Measurements from ENCODE around the gene MIER1.

The MIER1 gene

GRCh38 chr1:66927528-66927927, 2.7 kb downstream of the MIER1 start:
- Histone ChIP-seq H3K27me3 (ENCODE audit: control insufficient read depth, insufficient read depth, low read length) (no peaks in the 10 kb centered on the region), H3K4me1 (ENCODE audit: control insufficient read depth, insufficient read depth, low read length) (peaks cover 16% of the 10 kb centered on the region), H3K9me3 (ENCODE audit: control insufficient read depth, low read length) (no peaks in the 10 kb centered on the region), H3K9ac (ENCODE audit: low read length) (no peak overlapping the region), H3K36me3 (ENCODE audit: control insufficient read depth, insufficient read depth, low read length) (no peaks in the 10 kb centered on the region), H3K4me3 (ENCODE audit: low read length) (no peak overlapping the region)

- Histone ChIP-seq H3K4me1 (ENCODE audit: control insufficient read depth, insufficient read depth, low read length) (peaks cover 16% of the 10 kb centered on the region), H3K9ac (ENCODE audit: low read length) (peak overlapping the region; percentile 98)
Observed at GRCh38 chr1:66929146-66929688, 4.4 kb downstream of the MIER1 start.

GRCh38 chr1:66929691-66929998, 4.9 kb downstream of the MIER1 start:
- Histone ChIP-seq H3K27me3 (ENCODE audit: control insufficient read depth, insufficient read depth, low read length) (no peaks in the 10 kb centered on the region), H3K9ac (ENCODE audit: low read length) (peak overlapping the region; percentile 98), H3K9me3 (ENCODE audit: control insufficient read depth, low read length) (no peaks in the 10 kb centered on the region), H3K36me3 (ENCODE audit: control insufficient read depth, insufficient read depth, low read length) (no peaks in the 10 kb centered on the region), H3K4me1 (ENCODE audit: control insufficient read depth, insufficient read depth, low read length) (peaks cover 16% of the 10 kb centered on the region), H3K4me3 (ENCODE audit: low read length) (no peak overlapping the region)

More at GRCh38 chr1:66929146-66929688, 4.4 kb downstream of the MIER1 start:
- H3K36me3 ChIP-seq (ENCODE audit: control insufficient read depth, insufficient read depth, low read length), result no peaks in the 10 kb centered on the region
- no peaks in the 10 kb centered on the region for H3K9me3 ChIP-seq (ENCODE audit: control insufficient read depth, low read length)
- no peaks in the 10 kb centered on the region for H3K27me3 ChIP-seq (ENCODE audit: control insufficient read depth, insufficient read depth, low read length)
- H3K4me3 ChIP-seq (ENCODE audit: low read length), result no peak overlapping the region

- H3K4me1 ChIP-seq (ENCODE audit: control insufficient read depth, insufficient read depth, low read length), result peaks cover 16% of the 10 kb centered on the region
- no peaks in the 10 kb centered on the region for H3K9me3 ChIP-seq (ENCODE audit: control insufficient read depth, low read length)
- peak overlapping the region; percentile 98 for H3K9ac ChIP-seq (ENCODE audit: low read length)
- H3K36me3 ChIP-seq (ENCODE audit: control insufficient read depth, insufficient read depth, low read length), result no peaks in the 10 kb centered on the region
- H3K4me3 ChIP-seq (ENCODE audit: low read length), result peak overlapping the region; percentile 62
- H3K27me3 ChIP-seq (ENCODE audit: control insufficient read depth, insufficient read depth, low read length), result no peaks in the 10 kb centered on the region
Observed at GRCh38 chr1:66929999-66930822, 5.4 kb downstream of the MIER1 start.

- H3K9ac ChIP-seq (ENCODE audit: low read length), result peak overlapping the region; percentile 98
- no peaks in the 10 kb centered on the region for H3K27me3 ChIP-seq (ENCODE audit: control insufficient read depth, insufficient read depth, low read length)
- peak overlapping the region; percentile 62 for H3K4me3 ChIP-seq (ENCODE audit: low read length)
- H3K36me3 ChIP-seq (ENCODE audit: control insufficient read depth, insufficient read depth, low read length), result no peaks in the 10 kb centered on the region
- H3K9me3 ChIP-seq (ENCODE audit: control insufficient read depth, low read length), result no peaks in the 10 kb centered on the region
- H3K4me1 ChIP-seq (ENCODE audit: control insufficient read depth, insufficient read depth, low read length), result peaks cover 16% of the 10 kb centered on the region
Observed at GRCh38 chr1:66930823-66931174, 6.0 kb downstream of the MIER1 start.

- H3K4me3 ChIP-seq (ENCODE audit: low read length), result no peak overlapping the region
- H3K4me1 ChIP-seq (ENCODE audit: control insufficient read depth, insufficient read depth, low read length), result peaks cover 11% of the 10 kb centered on the region
- H3K27me3 ChIP-seq (ENCODE audit: control insufficient read depth, insufficient read depth, low read length), result no peaks in the 10 kb centered on the region
- H3K9ac ChIP-seq (ENCODE audit: low read length), result peak overlapping the region; percentile 98
- no peaks in the 10 kb centered on the region for H3K9me3 ChIP-seq (ENCODE audit: control insufficient read depth, low read length)
- H3K36me3 ChIP-seq (ENCODE audit: control insufficient read depth, insufficient read depth, low read length), result no peaks in the 10 kb centered on the region
Observed at GRCh38 chr1:66931590-66931989, 6.8 kb downstream of the MIER1 start.

GRCh38 chr1:66932291-66932690, 7.5 kb downstream of the MIER1 start:
- peaks cover 11% of the 10 kb centered on the region for H3K4me1 ChIP-seq (ENCODE audit: control insufficient read depth, insufficient read depth, low read length)
- peak overlapping the region; percentile 45 for H3K9ac ChIP-seq (ENCODE audit: low read length)

GRCh38 chr1:66933887-66934700, 9.3 kb downstream of the MIER1 start:
- Histone ChIP-seq H3K4me3 (ENCODE audit: low read length) (peak overlapping the region; percentile 12), H3K36me3 (ENCODE audit: control insufficient read depth, insufficient read depth, low read length) (no peaks in the 10 kb centered on the region), H3K4me1 (ENCODE audit: control insufficient read depth, insufficient read depth, low read length) (peaks cover 15% of the 10 kb centered on the region), H3K9me3 (ENCODE audit: control insufficient read depth, low read length) (no peaks in the 10 kb centered on the region), H3K9ac (ENCODE audit: low read length) (peak overlapping the region; percentile 37), H3K27me3 (ENCODE audit: control insufficient read depth, insufficient read depth, low read length) (no peaks in the 10 kb centered on the region)

More at GRCh38 chr1:66932291-66932690, 7.5 kb downstream of the MIER1 start:
- H3K27me3 ChIP-seq (ENCODE audit: control insufficient read depth, insufficient read depth, low read length), result no peaks in the 10 kb centered on the region
- no peaks in the 10 kb centered on the region for H3K9me3 ChIP-seq (ENCODE audit: control insufficient read depth, low read length)
- H3K36me3 ChIP-seq (ENCODE audit: control insufficient read depth, insufficient read depth, low read length), result no peaks in the 10 kb centered on the region
- H3K4me3 ChIP-seq (ENCODE audit: low read length), result no peak overlapping the region

- no peak overlapping the region for H3K4me3 ChIP-seq (ENCODE audit: low read length)
Observed at GRCh38 chr1:66937529-66938234, 12.9 kb downstream of the MIER1 start.

GRCh38 chr1:66938613-66939012, 13.8 kb downstream of the MIER1 start:
- peaks cover 7% of the 10 kb centered on the region for H3K4me1 ChIP-seq (ENCODE audit: control insufficient read depth, insufficient read depth, low read length)

More at GRCh38 chr1:66937529-66938234, 12.9 kb downstream of the MIER1 start:
- Histone ChIP-seq H3K9me3 (ENCODE audit: control insufficient read depth, low read length) (no peaks in the 10 kb centered on the region), H3K4me1 (ENCODE audit: control insufficient read depth, insufficient read depth, low read length) (peaks cover 9% of the 10 kb centered on the region), H3K27me3 (ENCODE audit: control insufficient read depth, insufficient read depth, low read length) (no peaks in the 10 kb centered on the region), H3K9ac (ENCODE audit: low read length) (no peak overlapping the region), H3K36me3 (ENCODE audit: control insufficient read depth, insufficient read depth, low read length) (no peaks in the 10 kb centered on the region)

GRCh38 chr1:66940981-66941380, 16.2 kb downstream of the MIER1 start:
- no peaks in the 10 kb centered on the region for H3K36me3 ChIP-seq (ENCODE audit: control insufficient read depth, insufficient read depth, low read length)
- no peak overlapping the region for H3K4me3 ChIP-seq (ENCODE audit: low read length)
- peaks cover 4% of the 10 kb centered on the region for H3K4me1 ChIP-seq (ENCODE audit: control insufficient read depth, insufficient read depth, low read length)
- no peak overlapping the region for H3K9ac ChIP-seq (ENCODE audit: low read length)
- no peaks in the 10 kb centered on the region for H3K27me3 ChIP-seq (ENCODE audit: control insufficient read depth, insufficient read depth, low read length)
- no peaks in the 10 kb centered on the region for H3K9me3 ChIP-seq (ENCODE audit: control insufficient read depth, low read length)

More at GRCh38 chr1:66938613-66939012, 13.8 kb downstream of the MIER1 start:
- H3K4me3 ChIP-seq (ENCODE audit: low read length), result no peak overlapping the region
- H3K9ac ChIP-seq (ENCODE audit: low read length), result no peak overlapping the region
- no peaks in the 10 kb centered on the region for H3K9me3 ChIP-seq (ENCODE audit: control insufficient read depth, low read length)
- H3K36me3 ChIP-seq (ENCODE audit: control insufficient read depth, insufficient read depth, low read length), result no peaks in the 10 kb centered on the region
- H3K27me3 ChIP-seq (ENCODE audit: control insufficient read depth, insufficient read depth, low read length), result no peaks in the 10 kb centered on the region

All from mucosa of stomach (tissue), 1 donor.